Fibroblast of mammary gland (primary cell): ENCODE data around the gene KIF26B.
"Not testable (repeated sequence)": the region's sequence is repeated elsewhere in the genome, so short reads cannot be mapped to it uniquely, and the experiment has no call there.

ENCODE experiments used
- DNase-seq: peaks from one replicate; pipeline ENCODE4 v3.0.0-alpha.2; 2010; ENCODE audit warnings: low read depth
- H3K4me3 ChIP-seq: 2 replicates; pipeline ENCODE4 v1.5.1; 2011; ENCODE audit warnings: low read depth, mild to moderate bottlenecking, low read length, moderate library complexity; ENCODE audit not compliant: control insufficient read depth
- TF ChIP-seq, protein P1 (sequence below): conservative IDR thresholded peaks from 2 replicates; pipeline ENCODE4 v1.5.1; 2011; ENCODE audit warnings: low read depth, low read length, inconsistent platforms; ENCODE audit not compliant: control insufficient read depth, insufficient read depth

KIF26B gene

DNA sequence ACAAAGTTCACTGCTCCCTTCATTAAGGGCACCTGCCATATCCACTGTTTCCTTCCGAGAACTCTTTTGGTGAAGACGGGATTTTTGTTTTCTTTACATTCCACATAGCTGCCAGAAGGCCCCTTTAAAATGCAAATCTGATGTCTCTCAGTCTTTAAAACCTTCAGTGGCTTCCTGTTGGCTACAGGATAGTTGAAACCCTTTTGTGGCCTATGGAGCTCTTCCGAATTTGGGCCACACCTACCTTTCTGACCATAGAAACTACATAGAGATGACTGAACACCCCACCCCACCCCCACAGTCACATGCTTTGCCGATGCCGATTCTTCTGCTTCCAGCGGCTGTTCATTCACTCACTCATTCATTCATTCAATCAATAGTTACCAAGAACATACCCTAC is 502.6 kb downstream of the KIF26B start:
- no peak for DNase-seq
- TF ChIP-seq, protein P1, sequence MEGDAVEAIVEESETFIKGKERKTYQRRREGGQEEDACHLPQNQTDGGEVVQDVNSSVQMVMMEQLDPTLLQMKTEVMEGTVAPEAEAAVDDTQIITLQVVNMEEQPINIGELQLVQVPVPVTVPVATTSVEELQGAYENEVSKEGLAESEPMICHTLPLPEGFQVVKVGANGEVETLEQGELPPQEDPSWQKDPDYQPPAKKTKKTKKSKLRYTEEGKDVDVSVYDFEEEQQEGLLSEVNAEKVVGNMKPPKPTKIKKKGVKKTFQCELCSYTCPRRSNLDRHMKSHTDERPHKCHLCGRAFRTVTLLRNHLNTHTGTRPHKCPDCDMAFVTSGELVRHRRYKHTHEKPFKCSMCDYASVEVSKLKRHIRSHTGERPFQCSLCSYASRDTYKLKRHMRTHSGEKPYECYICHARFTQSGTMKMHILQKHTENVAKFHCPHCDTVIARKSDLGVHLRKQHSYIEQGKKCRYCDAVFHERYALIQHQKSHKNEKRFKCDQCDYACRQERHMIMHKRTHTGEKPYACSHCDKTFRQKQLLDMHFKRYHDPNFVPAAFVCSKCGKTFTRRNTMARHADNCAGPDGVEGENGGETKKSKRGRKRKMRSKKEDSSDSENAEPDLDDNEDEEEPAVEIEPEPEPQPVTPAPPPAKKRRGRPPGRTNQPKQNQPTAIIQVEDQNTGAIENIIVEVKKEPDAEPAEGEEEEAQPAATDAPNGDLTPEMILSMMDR = no peak
- H3K4me3 ChIP-seq = no peak overlapping the region

DNA sequence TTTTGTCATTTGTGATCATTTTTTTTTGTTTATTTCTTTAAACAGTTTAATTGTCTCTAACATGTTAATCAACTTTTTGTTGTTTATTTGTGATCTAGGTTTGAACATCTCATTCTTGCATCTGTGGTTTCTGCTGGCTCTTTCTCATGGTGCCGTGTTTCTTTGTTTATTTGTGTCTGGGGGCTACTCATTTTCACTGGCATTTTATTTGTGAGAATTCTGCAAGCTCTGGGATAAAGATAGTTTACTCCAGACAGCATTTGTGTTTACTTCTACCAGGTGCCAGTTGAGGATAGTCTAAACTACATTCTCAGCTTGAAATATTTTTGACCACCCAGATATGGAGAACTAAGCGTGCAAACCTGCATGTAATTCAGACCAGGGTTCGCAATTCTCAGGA is 508.6 kb downstream of the KIF26B start:
- H3K4me3 ChIP-seq = no peak overlapping the region
- TF ChIP-seq, protein P1 = no peak
- no peak for DNase-seq

DNA sequence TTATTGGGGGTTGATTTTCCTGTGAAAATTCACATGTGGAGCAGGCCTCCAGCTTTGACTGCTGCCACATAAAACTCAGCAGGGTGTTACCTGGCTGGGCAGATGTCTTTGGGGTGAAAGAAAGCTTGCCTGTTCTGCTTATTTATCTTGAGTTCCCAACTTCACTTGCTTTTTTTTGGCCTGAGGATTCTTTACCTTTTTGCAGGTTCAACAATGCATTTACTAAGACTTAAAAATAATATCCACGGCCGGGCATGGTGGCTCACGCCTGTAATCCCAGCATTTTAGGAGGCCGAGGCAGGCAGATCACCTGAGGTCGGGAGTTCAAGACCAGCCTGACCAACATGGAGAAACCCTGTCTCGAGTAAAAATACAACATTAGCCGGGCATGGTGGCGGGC is 509.1 kb downstream of the KIF26B start:
- TF ChIP-seq, protein P1 = no peak
- no peak overlapping the region for H3K4me3 ChIP-seq
- DNase-seq = no peak

DNA sequence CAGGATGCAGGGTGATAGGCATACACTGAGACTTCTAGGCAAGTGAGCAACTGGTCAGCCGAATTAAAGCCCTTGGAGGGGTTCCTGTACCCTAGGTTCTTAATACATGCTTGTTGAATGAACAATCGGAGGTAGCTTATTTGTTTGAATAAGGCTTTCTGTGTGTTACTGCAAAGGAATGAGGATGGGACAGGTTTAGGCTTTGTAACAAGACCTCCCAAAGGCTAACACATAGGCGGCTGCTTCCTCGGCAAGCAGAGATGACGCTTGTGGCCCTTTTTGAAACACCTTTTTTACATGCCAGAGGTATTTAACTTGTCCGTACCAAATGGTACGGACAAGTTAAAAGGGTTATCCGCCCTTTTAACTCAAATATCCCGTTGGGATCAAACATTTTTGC is 511.6 kb downstream of the KIF26B start:
- no peak for DNase-seq
- TF ChIP-seq, protein P1 = no peak
- H3K4me3 ChIP-seq = no peak overlapping the region

DNA sequence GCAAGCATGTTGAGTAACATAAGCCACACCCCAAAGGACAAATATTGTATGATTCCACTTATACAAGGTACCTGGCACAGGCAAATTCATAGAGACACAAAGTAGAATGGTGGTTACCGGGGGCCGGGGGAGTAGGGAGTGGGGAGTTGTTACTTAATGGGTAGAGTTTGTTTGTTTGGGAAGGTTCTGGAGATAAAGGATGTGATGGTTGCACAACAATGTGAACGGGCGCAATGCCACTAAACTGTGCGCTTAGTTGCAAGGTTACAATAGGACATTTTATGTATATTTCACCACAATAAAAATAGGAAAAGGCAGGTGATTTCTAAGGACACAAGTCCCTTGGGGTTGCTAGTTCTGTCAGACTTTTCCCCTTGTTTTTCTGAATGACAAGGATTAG is 516.6 kb downstream of the KIF26B start:
- TF ChIP-seq, protein P1 = no peak
- no peak for DNase-seq
- no peak overlapping the region for H3K4me3 ChIP-seq

DNA sequence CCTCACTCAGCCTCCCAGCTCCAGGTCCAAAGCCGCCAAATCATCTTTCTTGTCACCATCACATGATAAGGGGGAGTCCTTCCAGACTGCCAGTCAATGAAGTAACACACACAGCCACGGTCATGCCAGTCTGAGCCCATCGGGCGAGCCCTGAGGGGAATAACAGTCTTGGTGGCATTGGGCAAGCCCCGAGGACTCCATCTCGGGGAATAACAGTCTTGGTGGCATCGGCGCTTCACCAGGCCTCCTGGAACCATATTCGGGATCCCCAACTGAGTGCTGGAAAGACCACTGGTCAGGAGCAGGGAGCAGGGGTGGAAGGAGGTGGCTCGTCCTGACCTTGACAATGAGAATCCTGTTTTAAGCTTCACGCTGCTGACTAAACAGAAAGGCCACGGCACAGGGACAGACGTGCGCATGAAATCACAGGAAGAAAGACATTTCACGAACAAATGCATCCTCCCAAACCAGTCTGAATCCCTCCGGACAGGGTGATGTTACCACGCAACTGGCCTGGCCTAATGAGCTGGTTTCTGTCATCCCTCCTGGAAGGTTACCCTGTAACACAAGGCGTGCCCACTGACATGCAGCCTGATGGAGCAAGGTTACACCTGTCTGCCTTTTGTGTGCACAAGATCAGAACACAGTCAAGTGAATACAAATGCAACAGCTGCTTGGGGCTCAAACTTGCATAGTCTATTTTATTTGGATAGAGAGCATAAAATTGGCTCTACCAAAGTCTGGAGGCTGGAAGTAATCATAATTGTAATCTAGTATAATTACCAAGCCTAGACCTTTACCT is 517.4 kb downstream of the KIF26B start:
- no peak overlapping the region for H3K4me3 ChIP-seq
- DNase-seq = no peak
- TF ChIP-seq, protein P1 = no peak

DNA sequence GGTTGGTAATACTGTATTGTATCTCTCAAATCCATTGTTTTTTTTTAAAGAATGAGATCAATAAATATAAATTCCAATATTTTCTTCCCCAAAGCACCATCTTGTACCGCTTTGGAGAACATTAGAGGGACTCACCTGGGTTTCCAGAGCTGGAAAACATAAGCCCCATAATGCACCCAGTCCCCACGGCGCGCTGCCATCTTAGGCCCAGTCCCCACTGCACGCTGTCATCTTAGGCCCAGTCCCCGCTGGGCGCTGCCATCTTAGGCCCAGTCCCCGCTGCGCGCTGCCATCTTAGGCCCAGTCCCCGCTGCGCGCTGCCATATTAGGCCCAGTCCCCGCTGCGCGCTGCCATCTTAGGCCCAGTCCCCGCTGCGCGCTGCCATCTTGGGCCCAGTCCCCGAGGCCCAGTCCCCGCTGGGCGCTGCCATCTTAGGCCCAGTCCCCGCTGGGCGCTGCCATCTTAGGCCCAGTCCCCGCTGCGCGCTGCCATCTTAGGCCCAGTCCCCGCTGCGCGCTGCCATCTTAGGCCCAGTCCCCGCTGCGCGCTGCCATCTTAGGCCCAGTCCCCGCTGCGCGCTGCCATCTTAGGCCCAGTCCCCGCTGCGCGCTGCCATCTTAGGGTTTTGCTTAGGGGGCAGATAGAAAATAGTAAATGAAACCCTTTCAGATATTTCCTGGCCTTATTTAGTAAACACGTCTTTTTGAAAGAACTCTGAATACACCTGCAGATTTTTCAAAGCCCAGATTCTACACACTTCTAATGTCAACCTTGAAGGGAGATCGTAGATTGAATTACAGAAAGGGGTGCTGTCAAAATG is 518.3 kb downstream of the KIF26B start:
- not testable (repeated sequence) for H3K4me3 ChIP-seq, DNase-seq
